Measurements from ENCODE around the gene IFNL4.
"Not testable (repeated sequence)": the region's sequence is repeated elsewhere in the genome, so short reads cannot be mapped to it uniquely, and the experiment has no call there.

DNA sequence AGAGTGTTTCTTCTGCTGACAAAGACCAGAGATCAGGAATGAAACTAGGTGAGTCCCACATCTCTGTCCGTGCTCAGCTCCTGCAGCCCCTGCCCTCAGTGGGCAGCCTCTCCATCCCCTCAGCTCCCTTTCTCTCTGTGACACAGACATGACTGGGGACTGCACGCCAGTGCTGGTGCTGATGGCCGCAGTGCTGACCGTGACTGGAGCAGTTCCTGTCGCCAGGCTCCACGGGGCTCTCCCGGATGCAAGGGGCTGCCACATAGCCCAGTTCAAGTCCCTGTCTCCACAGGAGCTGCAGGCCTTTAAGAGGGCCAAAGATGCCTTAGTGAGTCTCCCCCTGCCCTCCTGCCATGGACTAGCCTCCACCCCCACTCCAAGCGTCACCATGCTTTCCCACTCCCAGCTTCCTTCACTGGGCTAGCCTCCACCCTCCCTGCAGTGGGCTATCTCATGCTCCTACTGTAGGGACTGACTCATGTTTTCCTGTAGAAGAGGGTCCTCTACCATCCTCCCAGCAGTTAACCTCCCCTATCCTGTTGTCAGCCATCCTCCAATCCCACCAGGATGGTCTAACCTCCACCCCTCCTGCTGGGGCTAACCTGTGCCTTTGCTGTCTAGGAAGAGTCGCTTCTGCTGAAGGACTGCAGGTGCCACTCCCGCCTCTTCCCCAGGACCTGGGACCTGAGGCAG lies 20.0 kb upstream of the IFNL4 start:
- not testable (repeated sequence) for TF ChIP-seq YY1 (IDR thresholded peaks at IDR 0.05; ENCODE audit: insufficient read depth, insufficient read length); ZNF274 (IDR thresholded peaks at IDR 0.05; ENCODE audit: low read depth, low read length); SUZ12 (IDR thresholded peaks at IDR 0.05; ENCODE audit: extremely low read depth, insufficient read depth, insufficient read length)
